Measurements from ENCODE around the gene MCF2L.
A peak's percentile ranks its signal among the peaks of the same experiment; 100 is the strongest.

The MCF2L gene

GRCh38 chr13:112965573-112966115, 3.4 kb upstream of the MCF2L start:
- no peak for DNase-seq (ENCODE audit: low read depth)

DNA sequence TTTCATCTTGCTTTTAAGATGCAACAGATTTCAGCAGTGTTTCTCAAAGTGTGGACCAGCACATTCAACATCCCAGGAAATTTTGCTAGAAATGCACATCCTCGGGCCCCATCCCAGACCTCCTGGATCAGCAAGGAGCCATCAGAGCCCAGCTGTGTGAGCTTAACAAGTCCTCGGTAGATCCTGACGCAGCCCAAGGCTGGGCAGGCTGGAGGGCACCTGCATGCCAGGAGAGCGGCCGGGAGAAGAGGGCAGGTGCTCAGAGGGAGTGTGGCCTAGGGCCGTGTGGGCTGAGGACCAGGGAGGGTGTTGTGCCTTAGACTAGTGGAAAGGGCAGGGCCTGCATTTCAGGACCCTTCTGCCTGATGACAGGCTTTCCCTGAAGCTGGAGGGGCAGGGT, 2.2 kb upstream of the MCF2L start:
- DNase-seq (ENCODE audit: low read depth): no peak

DNA sequence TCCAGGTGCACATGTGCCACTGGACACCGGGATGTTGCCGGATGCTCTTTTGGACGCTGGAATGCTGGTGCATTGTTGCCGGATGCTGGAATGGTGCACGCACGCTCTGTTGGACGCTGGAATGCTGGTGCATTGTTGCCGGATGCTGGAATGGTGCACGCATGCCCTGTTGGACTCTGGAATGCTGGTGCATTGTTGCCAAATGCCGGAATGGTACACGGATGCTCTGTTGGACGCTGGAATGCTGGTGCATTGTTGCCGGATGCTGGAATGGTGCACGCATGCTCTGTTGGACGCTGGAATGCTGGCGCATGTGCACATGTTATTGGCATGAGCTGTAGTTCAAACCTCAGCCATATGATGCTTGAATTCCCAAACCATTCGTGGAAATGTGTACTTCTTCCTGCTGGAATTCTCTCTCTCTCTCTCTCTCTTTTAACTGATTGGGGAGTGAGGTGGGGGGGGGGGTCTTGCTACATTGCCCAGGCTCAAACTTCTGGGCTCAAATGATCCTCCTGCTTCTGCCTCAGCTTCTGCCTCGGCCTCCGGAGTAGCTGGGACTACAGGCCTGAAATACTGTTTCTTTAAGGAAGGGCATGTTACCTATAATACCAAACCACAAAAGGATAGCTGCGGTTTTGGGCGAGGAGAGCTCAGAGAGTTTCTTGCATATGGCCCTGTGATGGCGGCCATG, 1.2 kb upstream of the MCF2L start:
- DNase-seq (ENCODE audit: low read depth): no peak

GRCh38 chr13:112968380-112968909, 569 bp upstream of the MCF2L start:
- DNase-seq (ENCODE audit: low read depth): peak; percentile 15

GRCh38 chr13:112969692-112970338, 801 bp downstream of the MCF2L start:
- no peak for DNase-seq (ENCODE audit: low read depth)

- no peak for DNase-seq (ENCODE audit: low read depth)
Observed at GRCh38 chr13:112970552-112971287, 1.7 kb downstream of the MCF2L start.

DNA sequence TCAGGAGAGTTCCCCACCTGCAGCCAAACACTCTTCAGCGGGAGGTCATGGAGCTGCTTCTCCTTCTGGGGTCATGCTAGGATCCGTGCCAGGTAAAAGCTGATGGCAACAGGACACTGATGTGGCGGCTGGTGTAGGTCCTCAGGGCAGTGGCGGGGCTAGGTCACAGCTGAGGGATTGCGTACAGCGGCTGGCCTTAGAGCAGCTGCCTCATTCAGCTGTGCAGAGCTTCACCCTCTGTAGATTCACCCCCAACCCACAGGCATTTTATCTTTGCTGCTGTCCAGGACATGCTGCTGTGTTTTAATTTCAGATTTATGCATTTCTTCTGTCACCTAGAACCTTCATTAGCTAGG, 2.3 kb downstream of the MCF2L start:
- DNase-seq (ENCODE audit: low read depth): no peak

GRCh38 chr13:112972258-112972657, 3.2 kb downstream of the MCF2L start:
- no peak for DNase-seq (ENCODE audit: low read depth)

GRCh38 chr13:112972867-112973576, 4.0 kb downstream of the MCF2L start:
- no peak for DNase-seq (ENCODE audit: low read depth)

GRCh38 chr13:112973577-112973951, 4.5 kb downstream of the MCF2L start:
- DNase-seq (ENCODE audit: low read depth): no peak

GRCh38 chr13:112974125-112974524, 5.1 kb downstream of the MCF2L start:
- DNase-seq (ENCODE audit: low read depth): no peak

GRCh38 chr13:112974671-112975070, 5.7 kb downstream of the MCF2L start:
- DNase-seq (ENCODE audit: low read depth): no peak

DNA sequence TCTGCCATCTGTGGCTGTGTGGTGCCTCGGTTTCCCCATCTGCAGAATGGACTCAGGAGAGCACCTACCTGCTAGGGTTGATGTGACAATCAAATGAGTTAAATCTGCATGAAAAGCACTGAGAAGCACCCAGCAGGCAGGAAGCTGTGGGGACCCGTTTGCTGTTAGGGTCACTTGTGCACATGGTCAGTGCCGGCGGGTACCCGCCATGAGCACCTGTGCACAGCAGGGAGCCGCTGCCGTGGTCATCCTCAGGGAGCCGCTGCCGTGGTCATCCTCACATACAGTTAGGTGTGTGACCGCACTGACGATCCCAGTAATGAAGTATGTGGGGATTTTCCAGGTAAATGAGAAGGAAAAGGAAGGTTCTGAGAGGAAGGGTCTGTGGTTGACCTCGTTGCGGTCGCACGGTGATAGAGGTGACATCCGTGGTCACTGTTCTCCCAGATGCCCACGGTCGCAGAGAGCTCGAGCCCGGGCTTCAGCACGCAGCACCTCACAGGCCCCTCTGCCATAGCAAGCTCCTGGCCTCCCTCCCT, 6.5 kb downstream of the MCF2L start:
- no peak for DNase-seq (ENCODE audit: low read depth)

DNA sequence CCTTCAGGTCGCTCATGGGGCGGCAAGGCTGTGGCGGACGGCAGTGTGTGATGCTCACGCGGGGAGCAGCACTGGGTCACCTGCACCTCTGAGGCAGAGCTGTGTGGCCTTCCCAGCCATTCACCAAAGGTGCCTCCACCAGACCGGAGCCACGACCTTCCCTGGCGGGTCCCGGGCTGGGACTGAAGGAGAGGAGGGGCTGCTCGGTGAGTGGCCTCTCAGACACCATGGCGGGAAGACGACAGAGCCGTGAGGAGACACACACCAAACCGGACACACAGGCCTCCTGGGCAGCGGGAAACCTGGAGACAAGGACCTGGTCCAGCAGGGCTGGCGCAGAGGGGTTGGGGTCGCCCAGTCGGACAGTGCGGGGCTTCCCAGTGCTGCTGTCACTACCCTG, 7.5 kb downstream of the MCF2L start:
- DNase-seq (ENCODE audit: low read depth): no peak

DNA sequence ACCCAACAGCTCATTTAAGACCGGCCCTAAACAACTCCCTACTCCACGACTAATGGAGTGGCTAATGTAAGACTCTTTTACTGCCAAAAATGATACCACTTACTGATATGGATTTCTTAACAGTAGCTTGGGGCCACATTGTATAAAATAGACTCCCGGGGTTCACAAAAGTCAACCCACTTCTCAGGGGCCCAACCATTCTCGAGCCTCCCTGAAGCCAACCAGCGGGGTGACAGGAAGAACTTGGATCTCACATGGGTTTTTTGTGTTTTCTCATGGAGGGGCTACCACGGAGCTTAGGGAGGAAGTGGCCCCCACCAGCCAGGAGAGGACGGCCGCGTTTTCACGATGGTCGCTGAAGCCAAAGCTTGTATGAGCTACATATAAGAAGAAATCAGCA, 8.1 kb downstream of the MCF2L start:
- no peak for DNase-seq (ENCODE audit: low read depth)

DNA sequence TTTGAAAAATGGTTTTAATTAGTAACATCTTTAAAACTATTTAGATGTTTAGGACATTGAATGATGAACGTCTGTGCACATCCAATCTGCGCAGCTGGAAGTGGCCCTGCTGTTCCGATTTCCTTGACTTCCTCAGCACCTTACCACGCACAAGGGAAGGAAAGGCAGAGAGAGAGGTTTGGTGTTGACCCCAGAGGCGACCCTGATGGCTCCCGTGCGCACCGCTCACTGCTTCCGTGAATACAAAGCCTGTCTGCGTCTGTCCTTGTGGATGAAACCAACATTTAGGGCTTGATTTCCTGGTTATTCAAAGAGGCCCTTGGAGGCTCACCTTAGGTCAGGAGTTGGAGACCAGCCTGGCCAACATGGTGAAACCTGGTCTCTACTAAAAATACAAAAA, 8.5 kb downstream of the MCF2L start:
- no peak for DNase-seq (ENCODE audit: low read depth)

DNA sequence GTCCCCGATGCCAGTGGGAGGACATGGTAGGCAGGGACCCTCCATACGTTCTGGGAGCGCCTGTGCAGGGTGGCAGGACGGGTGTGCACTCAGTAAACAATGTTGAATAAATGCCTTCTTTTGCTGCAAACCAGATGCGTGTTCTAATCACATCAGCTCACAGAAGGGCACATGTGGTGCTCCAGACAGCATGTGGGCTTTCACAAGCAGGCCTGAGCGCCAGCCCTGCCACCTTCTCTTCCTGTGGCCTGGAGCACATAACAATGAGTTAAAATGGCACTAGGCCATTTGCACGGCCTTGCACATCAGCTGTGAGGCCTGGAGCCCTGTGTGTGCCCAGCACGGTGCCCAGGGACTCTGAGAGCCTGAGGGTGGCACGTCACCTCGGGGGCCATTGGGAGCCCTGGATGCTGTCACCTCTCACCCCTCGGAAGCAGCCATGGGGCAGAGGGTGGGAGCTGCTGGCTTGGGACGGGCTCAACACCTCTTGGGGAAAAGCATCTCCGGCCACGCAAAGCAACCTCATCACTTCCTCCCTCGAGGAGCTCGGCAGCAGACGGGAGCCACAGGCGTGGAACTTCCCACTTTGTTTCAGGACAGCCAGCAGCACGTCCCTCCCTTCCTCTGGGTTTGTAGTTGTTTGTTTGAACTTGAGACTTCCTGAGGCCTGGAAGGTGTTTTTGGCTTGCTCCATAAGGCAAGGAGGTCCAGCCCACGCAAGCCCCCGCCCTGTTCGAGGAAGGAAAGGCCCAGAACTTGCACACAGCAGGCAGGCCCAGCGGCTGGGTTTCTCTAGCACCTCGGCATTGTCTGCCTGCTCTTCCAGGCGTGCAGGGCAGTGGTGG, 9.8 kb downstream of the MCF2L start:
- no peak for DNase-seq (ENCODE audit: low read depth)

- no peak for DNase-seq (ENCODE audit: low read depth)
Observed at GRCh38 chr13:112979406-112979902, 10.4 kb downstream of the MCF2L start.

DNA sequence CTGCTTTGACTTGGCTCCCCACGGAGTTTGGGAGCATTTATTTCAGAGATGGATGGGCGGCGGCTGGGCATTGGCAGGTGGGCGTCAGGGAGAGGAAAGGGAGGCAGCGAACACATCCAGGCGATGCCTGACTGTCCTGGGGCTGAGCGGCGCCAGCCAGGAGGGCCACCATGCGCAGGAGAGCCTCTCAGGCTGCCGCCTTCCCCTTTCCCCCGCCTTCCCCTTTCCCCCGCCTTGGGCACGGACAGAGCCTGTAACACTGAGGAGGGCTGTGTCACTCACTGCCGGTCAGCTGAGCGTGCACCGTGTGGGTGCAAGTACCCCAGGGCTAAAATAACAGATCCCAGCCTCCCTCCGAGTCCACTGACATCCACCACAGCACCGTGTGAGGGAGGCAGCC, 11.4 kb downstream of the MCF2L start:
- no peak for DNase-seq (ENCODE audit: low read depth)

GRCh38 chr13:112981451-112981850, 12.4 kb downstream of the MCF2L start:
- DNase-seq (ENCODE audit: low read depth): no peak
